AG04450 (cell line): ENCODE data around the gene MT1HL1. TPM values are rescaled to one million over a fixed set of nuclear protein-coding genes. Genes with fewer than 3 reads are reported as not detected.

ENCODE experiments used
- CTCF ChIA-PET: fragments of 300-600, 350-600 bp; formaldehyde crosslinking; extraction: SDS; loops from one replicate; lab custom pipeline; 2022; ENCODE audit warnings: antibody characterized with exemption, inconsistent platforms; lab: Charles Lee
- POLR2A ChIA-PET: fragments of 350-600 bp; formaldehyde crosslinking; extraction: SDS; loops from one replicate; lab custom pipeline; 2021; ENCODE audit warnings: antibody characterized with exemption, inconsistent platforms; lab: Yijun Ruan, JAX
- DNase-seq: peaks from one replicate; pipeline ENCODE4 v3.0.0-alpha.2; 2011; ENCODE audit warnings: low read depth, low spot score
- H3K27ac ChIP-seq: one replicate; pipeline ENCODE4 v1.5.1; 2012; ENCODE audit warnings: low read depth, low read length, control low read depth
- H3K27me3 ChIP-seq: one replicate; pipeline ENCODE4 v1.6.0; 2012; ENCODE audit warnings: low read length; ENCODE audit not compliant: control insufficient read depth, insufficient read depth
- H3K4me3 ChIP-seq: 2 replicates; pipeline ENCODE4 v1.5.1; 2011; ENCODE audit warnings: mild to moderate bottlenecking, low read depth, low read length, control low read depth
- H3K9me3 ChIP-seq: 2 replicates; pipeline ENCODE4 v1.5.1; 2012; ENCODE audit warnings: low read length; ENCODE audit not compliant: control insufficient read depth, insufficient read depth
- polyA plus RNA-seq: library from polyadenylated mRNA; depleted of rRNA; stranded (reverse); fragments of >200 nt; gene quantifications from 2 replicates; pipeline ENCODE4 v1.2.3, GENCODE V29; 2011
- TF ChIP-seq, protein P1 (sequence below): IDR thresholded peaks from 2 replicates; pipeline ENCODE4 v1.5.1; 2011; ENCODE audit warnings: low read depth, low read length, control low read depth, inconsistent platforms

Gene MT1HL1
- polyA plus RNA-seq, 1 experiment = not detected

DNA sequence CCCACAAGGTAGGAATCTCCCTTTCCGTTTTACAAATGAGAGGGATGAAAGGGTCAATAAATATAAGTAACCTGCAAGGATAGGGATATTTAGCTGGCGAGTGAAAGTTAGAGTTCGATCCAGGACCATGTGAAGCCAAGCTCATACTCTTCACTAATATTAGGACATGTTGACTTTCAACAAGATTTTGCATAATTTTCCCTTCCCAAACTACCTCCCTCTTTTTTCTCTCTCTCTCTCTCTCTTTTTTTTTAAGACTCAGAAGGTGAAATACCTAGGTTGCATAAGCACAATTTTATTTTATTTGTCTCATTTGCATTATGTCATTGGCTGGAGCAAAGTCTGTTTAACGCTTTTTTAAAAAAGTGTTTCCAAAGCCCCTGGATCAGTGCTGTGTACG lies 8.1 kb upstream of the MT1HL1 start:
- Histone ChIP-seq H3K27me3 (no peaks in the 10 kb centered on the region), H3K9me3 (peaks cover 6% of the 10 kb centered on the region), H3K4me3 (no peak overlapping the region), H3K27ac (no peak overlapping the region)
- TF ChIP-seq, protein P1, sequence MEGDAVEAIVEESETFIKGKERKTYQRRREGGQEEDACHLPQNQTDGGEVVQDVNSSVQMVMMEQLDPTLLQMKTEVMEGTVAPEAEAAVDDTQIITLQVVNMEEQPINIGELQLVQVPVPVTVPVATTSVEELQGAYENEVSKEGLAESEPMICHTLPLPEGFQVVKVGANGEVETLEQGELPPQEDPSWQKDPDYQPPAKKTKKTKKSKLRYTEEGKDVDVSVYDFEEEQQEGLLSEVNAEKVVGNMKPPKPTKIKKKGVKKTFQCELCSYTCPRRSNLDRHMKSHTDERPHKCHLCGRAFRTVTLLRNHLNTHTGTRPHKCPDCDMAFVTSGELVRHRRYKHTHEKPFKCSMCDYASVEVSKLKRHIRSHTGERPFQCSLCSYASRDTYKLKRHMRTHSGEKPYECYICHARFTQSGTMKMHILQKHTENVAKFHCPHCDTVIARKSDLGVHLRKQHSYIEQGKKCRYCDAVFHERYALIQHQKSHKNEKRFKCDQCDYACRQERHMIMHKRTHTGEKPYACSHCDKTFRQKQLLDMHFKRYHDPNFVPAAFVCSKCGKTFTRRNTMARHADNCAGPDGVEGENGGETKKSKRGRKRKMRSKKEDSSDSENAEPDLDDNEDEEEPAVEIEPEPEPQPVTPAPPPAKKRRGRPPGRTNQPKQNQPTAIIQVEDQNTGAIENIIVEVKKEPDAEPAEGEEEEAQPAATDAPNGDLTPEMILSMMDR = no peak
- ChIA-PET CTCF (no interaction called here), POLR2A (no interaction called here)
- no peak for DNase-seq

DNA sequence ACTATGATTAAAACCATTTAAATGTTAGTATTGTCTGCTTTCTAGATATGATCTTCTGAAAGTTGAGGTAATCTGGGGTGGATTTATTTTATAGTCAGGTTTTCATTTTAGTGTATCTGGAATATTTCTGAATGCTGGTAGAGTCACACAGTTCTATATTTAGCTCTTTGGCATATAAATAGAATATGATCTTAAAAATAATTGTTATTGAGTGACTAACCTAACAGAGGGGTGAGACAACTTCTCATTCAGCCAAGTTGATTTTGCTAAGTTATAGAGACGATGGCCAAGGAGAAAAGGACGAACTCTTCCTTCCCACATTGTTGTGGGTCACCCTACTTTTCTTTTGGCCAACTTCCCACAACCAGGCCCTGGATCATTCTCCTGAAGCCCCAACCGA lies 7.2 kb upstream of the MT1HL1 start:
- TF ChIP-seq, protein P1 = no peak
- POLR2A ChIA-PET = no interaction called here
- CTCF ChIA-PET = no interaction called here
- no peak for DNase-seq
- Histone ChIP-seq H3K4me3 (no peak overlapping the region), H3K27me3 (no peaks in the 10 kb centered on the region), H3K9me3 (peaks cover 10% of the 10 kb centered on the region), H3K27ac (no peak overlapping the region)

DNA sequence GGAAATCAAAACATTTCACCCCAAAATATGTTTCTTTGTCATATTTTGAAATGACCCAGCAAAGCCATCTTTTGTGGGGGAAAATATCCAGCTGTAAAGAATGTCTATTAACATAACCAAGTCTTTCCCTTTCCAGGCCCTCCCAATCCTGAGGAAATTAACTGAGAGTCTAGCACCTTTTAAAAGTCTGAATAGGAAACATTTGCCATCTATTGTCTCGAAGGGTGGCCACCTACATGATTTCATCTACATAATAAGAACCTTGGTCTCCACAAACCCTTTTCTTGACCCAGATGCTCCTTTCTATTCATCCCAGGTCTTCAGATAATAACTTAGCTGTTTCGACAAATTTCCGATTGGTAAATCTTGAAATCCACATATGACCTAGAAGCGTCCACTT lies 5.4 kb upstream of the MT1HL1 start:
- Histone ChIP-seq H3K27ac (no peak overlapping the region), H3K27me3 (no peaks in the 10 kb centered on the region), H3K9me3 (peaks cover 10% of the 10 kb centered on the region), H3K4me3 (no peak overlapping the region)
- ChIA-PET CTCF (no interaction called here), POLR2A (no interaction called here)
- no peak for DNase-seq
- TF ChIP-seq, protein P1 = no peak

DNA sequence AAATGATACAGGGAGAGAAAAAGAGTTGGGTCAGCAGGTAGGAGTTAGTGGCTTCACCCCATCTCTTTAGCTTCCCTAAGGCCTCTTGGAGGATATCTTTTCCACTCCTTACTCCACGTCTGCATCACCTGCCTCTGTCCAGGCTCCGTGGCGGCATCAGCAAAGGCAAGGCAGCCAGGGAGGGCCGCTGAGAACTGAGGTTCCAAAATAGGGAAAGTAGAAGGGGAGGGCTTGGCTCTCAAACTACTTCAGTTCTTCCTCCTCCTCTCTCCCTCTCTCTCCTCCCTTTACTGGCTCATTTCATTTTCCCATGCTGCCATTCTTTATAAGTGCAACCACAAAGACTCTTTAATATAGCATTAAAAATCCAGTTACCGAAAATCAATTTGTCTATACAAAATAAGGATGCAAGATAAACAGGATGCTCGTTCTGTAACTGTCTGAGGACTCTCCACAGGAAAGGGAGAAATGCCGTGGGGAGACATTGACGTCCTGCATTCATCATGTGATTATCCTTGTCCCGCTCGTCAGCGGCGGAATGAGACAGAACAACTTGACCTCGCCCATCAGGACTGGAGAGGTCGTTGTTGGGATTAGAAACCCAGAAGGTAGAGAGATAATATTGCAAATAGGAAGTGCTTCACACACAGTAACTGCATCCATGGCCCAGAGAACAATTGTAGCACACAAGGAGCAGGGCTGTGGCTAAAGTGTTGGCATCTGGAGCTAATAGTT lies 3.1 kb upstream of the MT1HL1 start:
- CTCF ChIA-PET = no interaction called here
- H3K27me3 ChIP-seq = no peaks in the 10 kb centered on the region
- DNase-seq = no peak
- POLR2A ChIA-PET = no interaction called here
- no peak overlapping the region for H3K4me3 ChIP-seq
- TF ChIP-seq, protein P1 = no peak
- H3K9me3 ChIP-seq = peaks cover 15% of the 10 kb centered on the region
- no peak overlapping the region for H3K27ac ChIP-seq

DNA sequence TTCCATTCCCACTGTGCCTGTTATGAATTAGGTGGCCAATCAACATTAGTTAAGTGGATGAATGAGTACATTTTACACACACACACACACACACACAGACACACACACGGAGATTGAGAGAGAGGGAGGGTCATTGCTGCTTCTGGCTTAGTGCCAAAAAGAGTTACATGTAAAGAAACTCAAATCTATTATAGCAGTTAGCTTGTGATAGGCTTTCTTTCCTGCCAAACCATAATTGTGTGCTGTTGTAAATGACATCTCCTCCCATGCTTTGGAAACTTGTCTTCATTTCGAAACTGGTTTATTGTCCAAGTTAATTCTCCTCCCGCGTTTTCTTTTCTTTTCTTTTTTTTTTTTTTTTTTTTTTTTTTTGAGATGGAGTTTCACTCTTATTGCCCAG lies 1.4 kb upstream of the MT1HL1 start:
- TF ChIP-seq, protein P1 = no peak
- POLR2A ChIA-PET = no interaction called here
- no peaks in the 10 kb centered on the region for H3K27me3 ChIP-seq
- peaks cover 19% of the 10 kb centered on the region for H3K9me3 ChIP-seq
- no peak overlapping the region for H3K27ac ChIP-seq
- DNase-seq = no peak
- CTCF ChIA-PET = no interaction called here
- no peak overlapping the region for H3K4me3 ChIP-seq
